ENCODE measurements around the gene SYT1. TPM values are rescaled to one million over a fixed set of nuclear protein-coding genes. Genes with fewer than 3 reads are reported as not detected.

SYT1 gene
- total and polyA plus RNA-seq, 2 of the 8 experiments (the other 6 are each of a cell fraction or from before 2014, with no cell fraction given) = 11.0 to 34.6 TPM

- Histone ChIP-seq H3K14ac (ENCODE audit: insufficient read length) (no peak overlapping the region), H4K91ac (replicated peaks; ENCODE audit: insufficient read length, low read length) (no peak overlapping the region), H2BK12ac (ENCODE audit: low read depth, low read length) (no peak overlapping the region), H4K5ac (ENCODE audit: insufficient read length, low read depth, low read length) (no peak overlapping the region), H3K23ac (ENCODE audit: insufficient read length) (no peak overlapping the region), H3K27ac (ENCODE audit: low read depth, low read length) (no peak overlapping the region), H4K8ac (ENCODE audit: extremely low read depth, insufficient read depth, low read length) (no peak overlapping the region), H3K27me3 (replicated peaks in 1 of 4; ENCODE audit: control insufficient read depth in 3 of 4, extremely low read depth in 1 of 4, insufficient read depth in 3 of 4, low read length in 3 of 4) (no peaks in the 10 kb centered on the region), H2BK15ac (ENCODE audit: low read length) (no peak overlapping the region), H3K4me2 (ENCODE audit: insufficient read depth in 1 of 2, low read depth in 2 of 2, low read length in 2 of 2) (no peak overlapping the region), H2BK20ac (ENCODE audit: low read length) (no peak overlapping the region), H3K79me1 (ENCODE audit: low read depth, low read length) (no peaks in the 10 kb centered on the region), H3K18ac (ENCODE audit: extremely low read depth, low read length) (no peak overlapping the region), H3K4ac (replicated peaks; ENCODE audit: insufficient read length, low read depth, low read length) (no peak overlapping the region), H2BK120ac (replicated peaks; ENCODE audit: low read depth, low read length) (no peak overlapping the region), H3K36me3 (ENCODE audit: control insufficient read depth in 2 of 4, insufficient read depth in 4 of 4, low read length in 3 of 4) (no peaks in the 10 kb centered on the region), H3K4me1 (replicated peaks in 1 of 4; ENCODE audit: control insufficient read depth in 3 of 4, insufficient read depth in 4 of 4, low read length in 3 of 4) (no peaks in the 10 kb centered on the region), H4K20me1 (replicated peaks in 1 of 2; ENCODE audit: control insufficient read depth in 1 of 2, insufficient read depth in 2 of 2, low read length in 2 of 2) (no peaks in the 10 kb centered on the region), H2AK5ac (ENCODE audit: low read depth, low read length) (no peak overlapping the region), H3K79me2 (ENCODE audit: control insufficient read depth in 1 of 2, insufficient read depth in 2 of 2, low read length in 2 of 2) (peaks cover 0 to 2% of the 10 kb centered on the region in 2 experiments; a peak in 1 of 4 replicates), H3K9me3 (ENCODE audit: insufficient read depth in 2 of 2, low read depth in 1 of 2, low read length in 1 of 2) (no peaks in the 10 kb centered on the region), H2AFZ (ENCODE audit: low read length) (no peak overlapping the region), H2BK5ac (ENCODE audit: low read depth, low read length) (no peak overlapping the region), H3K23me2 (ENCODE audit: low read depth, low read length) (no peaks in the 10 kb centered on the region; the same call in 1 of the 2 replicates), H3K56ac (replicated peaks; ENCODE audit: insufficient read length, low read depth, low read length) (no peak overlapping the region), H3K9ac (replicated peaks in 1 of 4; ENCODE audit: extremely low read depth in 1 of 4, low read depth in 3 of 4, low read length in 3 of 4) (no peak overlapping the region), H3K4me3 (ENCODE audit: extremely low read depth in 1 of 4, insufficient read depth in 2 of 4, low read depth in 3 of 4, low read length in 4 of 4) (no peak overlapping the region)
- 90% methylated on average over 11 of the region's 11 CpGs; no CpG with 5 or more reads in 1 of the 2 experiments for WGBS, 2 experiments (ENCODE audit: extremely low coverage in 1 of 2, insufficient coverage in 1 of 2, insufficient read length in 1 of 2, insufficient replicate concordance in 2 of 2, low coverage in 1 of 2, low lambda C conversion rate in 2 of 2, missing lambda C conversion rate in 1 of 2)
- DNase-seq (ENCODE audit: low read depth in 1 of 2, low spot score in 2 of 2) (no peak), FAIRE-seq (no peak)
- POLR2A ChIA-PET (ENCODE audit: partially characterized antibody) = interaction anchor here (0.7 to 1.3 kb wide), 2 partner anchors 12 to 38 kb away, joined by 3 to 5 read pairs; no protein-coding TSS in a partner anchor
- CTCF ChIA-PET (ENCODE audit: partially characterized antibody) = interaction anchor here (0.6 kb wide), 1 partner anchor 1869 kb away, joined by 3 read pairs; no protein-coding TSS in a partner anchor
- TF ChIP-seq CBX8 (IDR thresholded peaks at IDR 0.05; ENCODE audit: borderline replicate concordance, low read depth, low read length) = no peak
- TF ChIP-seq BCL11A (IDR thresholded peaks at IDR 0.05; ENCODE audit: low read depth in 2 of 2, low read length in 2 of 2) = no peak
- no peak for TF ChIP-seq TCF12 (IDR thresholded peaks at IDR 0.05; ENCODE audit: low read depth, low read length)
- TF ChIP-seq CTBP2 (IDR thresholded peaks at IDR 0.05; ENCODE audit: borderline replicate concordance, insufficient read depth, insufficient read length, low read length) = no peak
- TF ChIP-seq POLR2AphosphoS5 (IDR thresholded peaks at IDR 0.05; ENCODE audit: low read depth, low read length) = no peak
- no peak for TF ChIP-seq JUND (IDR thresholded peaks at IDR 0.05; ENCODE audit: low read length)
- no peak for TF ChIP-seq PHF8 (conservative IDR thresholded peaks at IDR 0.05; ENCODE audit: low read depth, low read length)
- TF ChIP-seq E2F6 (IDR thresholded peaks at IDR 0.05) = no peak
- TF ChIP-seq HDAC6 (IDR thresholded peaks at IDR 0.05; ENCODE audit: low read depth, low read length) = no peak
- no peak for TF ChIP-seq ZNF274 (IDR thresholded peaks at IDR 0.05; ENCODE audit: borderline replicate concordance, extremely low read depth, low read length)
- TF ChIP-seq CHD2 (IDR thresholded peaks at IDR 0.05; ENCODE audit: low read length) = no peak
- no peak for TF ChIP-seq TAF1 (IDR thresholded peaks at IDR 0.05; ENCODE audit: low read depth, low read length)
These were observed 87.4 kb downstream of the SYT1 start for GRCh38 chr12:78951803-78952551.

Data from H1 (cell line).